ENCODE data around the gene KRT6B. TPM values are rescaled to one million over a fixed set of nuclear protein-coding genes. Genes with fewer than 3 reads are reported as not detected.

Gene KRT6B
- total and polyA plus RNA-seq, 8 donors, result not detected

GRCh38 chr12:52473768-52474167 is 21.8 kb upstream of the KRT6B start, which contains the start of gene KRT6C:
TSS of gene KRT6C (minus strand) at chr12:52473805. CDS start at chr12:52473737, 68 bp downstream.
- intact Hi-C loops (cut with DNase I), result no loop called here
- H3K27me3 ChIP-seq, result peaks cover 0 to 12% of the 10 kb centered on the region in 2 donors
- DNase-seq (no peak), ATAC-seq (no peak)
- H3K27ac ChIP-seq, result no peak within 1 kb of the TSS
- TF ChIP-seq CTCF (IDR thresholded peaks at IDR 0.05), result no peak
- H3K4me3 ChIP-seq, result no peak within 1 kb of the TSS
- H3K4me1 ChIP-seq, result no peaks in the 10 kb centered on the region
- H3K36me3 ChIP-seq, result no peaks in the 10 kb centered on the region
- H3K9me3 ChIP-seq, result no peaks in the 10 kb centered on the region

- Histone ChIP-seq H3K4me3 (no peak overlapping the region), H3K9me3 (no peaks in the 10 kb centered on the region), H3K27me3 (peaks cover 0 to 12% of the 10 kb centered on the region in 2 donors), H3K27ac (no peak overlapping the region), H3K4me1 (no peaks in the 10 kb centered on the region), H3K36me3 (no peaks in the 10 kb centered on the region)
- TF ChIP-seq CTCF (IDR thresholded peaks at IDR 0.05), result no peak
- DNase-seq (no peak), ATAC-seq (no peak)
- intact Hi-C loops (cut with DNase I), result no loop called here
Measured at GRCh38 chr12:52469853-52470252, 17.9 kb upstream of the KRT6B start.

GRCh38 chr12:52464897-52465296 is 13.0 kb upstream of the KRT6B start:
- Histone ChIP-seq H3K27ac (no peak overlapping the region), H3K4me1 (no peaks in the 10 kb centered on the region), H3K9me3 (no peaks in the 10 kb centered on the region), H3K36me3 (no peaks in the 10 kb centered on the region), H3K4me3 (no peak overlapping the region), H3K27me3 (peaks cover 3 to 8% of the 10 kb centered on the region in 2 donors)
- DNase-seq (no peak), ATAC-seq (no peak)
- intact Hi-C loops (cut with DNase I), result no loop called here
- TF ChIP-seq CTCF (IDR thresholded peaks at IDR 0.05), result no peak

GRCh38 chr12:52461693-52462092 is 9.7 kb upstream of the KRT6B start:
- H3K36me3 ChIP-seq, result no peaks in the 10 kb centered on the region
- ATAC-seq (no peak), DNase-seq (no peak)
- intact Hi-C loops (cut with DNase I), result no loop called here
- H3K4me1 ChIP-seq, result no peaks in the 10 kb centered on the region
- no peaks in the 10 kb centered on the region for H3K9me3 ChIP-seq
- H3K27me3 ChIP-seq, result peaks cover 3 to 12% of the 10 kb centered on the region in 2 donors
- H3K4me3 ChIP-seq, result no peak overlapping the region
- no peak overlapping the region for H3K27ac ChIP-seq
- no peak for TF ChIP-seq CTCF (IDR thresholded peaks at IDR 0.05)

- Histone ChIP-seq H3K4me3 (no peak overlapping the region), H3K27me3 (peaks cover 0 to 16% of the 10 kb centered on the region in 2 donors), H3K9me3 (no peaks in the 10 kb centered on the region), H3K36me3 (no peaks in the 10 kb centered on the region), H3K4me1 (no peaks in the 10 kb centered on the region), H3K27ac (no peak overlapping the region)
- no peak for ATAC-seq
- no peak for TF ChIP-seq CTCF (IDR thresholded peaks at IDR 0.05)
- intact Hi-C loops (cut with DNase I), result no loop called here
- DNase-seq, result no peak
Measured at GRCh38 chr12:52458861-52459260, 6.9 kb upstream of the KRT6B start.
